Midbrain (tissue), 1 donor: Measurements from ENCODE around the gene SHANK1.

Source experiments
- DNase-seq: peaks from one replicate; lab custom pipeline; 2025; lab: John Stamatoyannopoulos, UW

Gene SHANK1

GRCh38 chr19:50686310-50687032 is 33.1 kb downstream of the SHANK1 start:
- no peak for DNase-seq

- DNase-seq, result peak; percentile 69
Observed at GRCh38 chr19:50679177-50680125, 40.2 kb downstream of the SHANK1 start.

- no peak for DNase-seq
Observed at GRCh38 chr19:50678323-50678722, 41.3 kb downstream of the SHANK1 start.

- DNase-seq, result no peak
Observed at GRCh38 chr19:50677636-50678035, 42.0 kb downstream of the SHANK1 start.

- DNase-seq, result no peak
Observed at GRCh38 chr19:50676625-50677197, 42.9 kb downstream of the SHANK1 start.

GRCh38 chr19:50673118-50673517 is 46.5 kb downstream of the SHANK1 start:
- DNase-seq, result no peak

GRCh38 chr19:50670102-50670380 is 49.6 kb downstream of the SHANK1 start:
- DNase-seq, result no peak

GRCh38 chr19:50669302-50670101 is 50.1 kb downstream of the SHANK1 start:
- DNase-seq, result peak; percentile 21

- no peak for DNase-seq
Observed at GRCh38 chr19:50668879-50669278, 50.7 kb downstream of the SHANK1 start.

GRCh38 chr19:50668416-50668815 is 51.2 kb downstream of the SHANK1 start:
- DNase-seq, result no peak

GRCh38 chr19:50667759-50668231 is 51.8 kb downstream of the SHANK1 start:
- no peak for DNase-seq

- DNase-seq, result no peak
Observed at GRCh38 chr19:50667177-50667758, 52.3 kb downstream of the SHANK1 start.

- no peak for DNase-seq
Observed at GRCh38 chr19:50666346-50667176, 53.0 kb downstream of the SHANK1 start.

- DNase-seq, result no peak
Observed at GRCh38 chr19:50664204-50664603, 55.4 kb downstream of the SHANK1 start.

GRCh38 chr19:50663482-50663790 is 56.2 kb downstream of the SHANK1 start:
- DNase-seq, result no peak

GRCh38 chr19:50662651-50663481 is 56.7 kb downstream of the SHANK1 start:
- no peak for DNase-seq

GRCh38 chr19:50661766-50662650 is 57.6 kb downstream of the SHANK1 start:
- no peak for DNase-seq

- no peak for DNase-seq
Observed at GRCh38 chr19:50661023-50661422, 58.6 kb downstream of the SHANK1 start.

GRCh38 chr19:50660088-50660366 is 59.6 kb downstream of the SHANK1 start:
- no peak for DNase-seq
